ENCODE measurements around the gene TSPAN18. TPM values are rescaled to one million over a fixed set of nuclear protein-coding genes. Genes with fewer than 3 reads are reported as not detected.

TSPAN18 gene
- total and polyA plus RNA-seq, 2 experiments from 2014 or later, result 0.20 to 0.54 TPM

DNA sequence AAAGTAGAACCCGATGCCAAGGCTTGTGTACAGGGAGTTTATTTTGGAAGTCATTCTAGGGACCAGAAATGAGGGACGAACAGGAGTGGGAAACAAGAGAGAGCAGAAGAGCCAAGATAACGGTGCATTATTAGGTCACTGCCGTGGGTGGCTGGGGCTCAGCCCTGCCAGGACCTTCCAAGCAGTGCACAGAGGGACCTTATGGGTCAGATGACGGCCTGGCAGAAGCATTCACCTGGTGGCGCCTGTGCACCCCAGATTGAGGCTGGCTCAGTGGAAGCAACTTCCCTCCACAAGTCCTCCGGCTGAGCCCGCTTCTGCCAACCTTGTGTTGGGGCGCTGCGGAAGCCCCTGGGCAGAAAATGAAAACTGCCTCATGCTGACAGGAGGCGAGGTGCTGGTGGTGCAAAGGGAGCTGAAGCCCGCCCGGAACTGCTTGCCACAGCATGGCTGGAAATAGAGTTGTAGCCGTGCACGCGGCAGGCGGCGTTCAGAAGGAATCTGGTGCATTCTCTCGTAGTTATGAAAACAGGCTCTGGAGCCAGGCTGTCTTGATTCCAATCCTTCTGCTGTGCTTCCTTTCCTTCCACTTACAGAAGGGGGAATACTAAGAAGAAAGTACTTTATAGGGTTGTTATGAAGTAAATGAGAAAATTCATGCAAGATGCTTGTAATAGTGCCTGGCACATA is 246.1 kb downstream of the TSPAN18 start:
- Histone ChIP-seq H3K27me3 (replicated peaks; ENCODE audit: insufficient read depth) (peaks cover 21% of the 10 kb centered on the region), H2AFZ (peak overlapping the region; percentile 19; the same call in 1 of the 2 replicates), H3K4me1 (ENCODE audit: insufficient read depth) (no peaks in the 10 kb centered on the region), H3K79me2 (ENCODE audit: insufficient read depth) (no peaks in the 10 kb centered on the region), H3F3A (ENCODE audit: insufficient read depth) (no peaks in the 10 kb centered on the region), H3K4me2 (ENCODE audit: unreplicated experiment) (no peak overlapping the region), H3K27ac (no peak overlapping the region), H4K20me1 (ENCODE audit: insufficient read depth) (no peaks in the 10 kb centered on the region), H3K4me3 (no peak overlapping the region), H3K9me2 (ENCODE audit: insufficient read depth) (no peaks in the 10 kb centered on the region), H3K9me3 (ENCODE audit: low read depth) (no peaks in the 10 kb centered on the region), H3K9ac (no peak overlapping the region), H3K36me3 (ENCODE audit: low read depth) (no peaks in the 10 kb centered on the region)
- no peak for TF ChIP-seq EZH2 (IDR thresholded peaks at IDR 0.05; ENCODE audit: insufficient read depth, poor library complexity, severe bottlenecking)
- no peak for TF ChIP-seq EZH2phosphoT487 (IDR thresholded peaks at IDR 0.05; ENCODE audit: insufficient read depth, low read depth)
- WGBS, 2 experiments (ENCODE audit: low coverage in 1 of 2, low lambda C conversion rate in 2 of 2, missing lambda C conversion rate in 2 of 2), result 37 to 38% methylated on average over 19 of the region's 19 CpGs
- in situ Hi-C loops (cut with MboI), result no loop called here
- DNase-seq, result peak; percentile 52

DNA sequence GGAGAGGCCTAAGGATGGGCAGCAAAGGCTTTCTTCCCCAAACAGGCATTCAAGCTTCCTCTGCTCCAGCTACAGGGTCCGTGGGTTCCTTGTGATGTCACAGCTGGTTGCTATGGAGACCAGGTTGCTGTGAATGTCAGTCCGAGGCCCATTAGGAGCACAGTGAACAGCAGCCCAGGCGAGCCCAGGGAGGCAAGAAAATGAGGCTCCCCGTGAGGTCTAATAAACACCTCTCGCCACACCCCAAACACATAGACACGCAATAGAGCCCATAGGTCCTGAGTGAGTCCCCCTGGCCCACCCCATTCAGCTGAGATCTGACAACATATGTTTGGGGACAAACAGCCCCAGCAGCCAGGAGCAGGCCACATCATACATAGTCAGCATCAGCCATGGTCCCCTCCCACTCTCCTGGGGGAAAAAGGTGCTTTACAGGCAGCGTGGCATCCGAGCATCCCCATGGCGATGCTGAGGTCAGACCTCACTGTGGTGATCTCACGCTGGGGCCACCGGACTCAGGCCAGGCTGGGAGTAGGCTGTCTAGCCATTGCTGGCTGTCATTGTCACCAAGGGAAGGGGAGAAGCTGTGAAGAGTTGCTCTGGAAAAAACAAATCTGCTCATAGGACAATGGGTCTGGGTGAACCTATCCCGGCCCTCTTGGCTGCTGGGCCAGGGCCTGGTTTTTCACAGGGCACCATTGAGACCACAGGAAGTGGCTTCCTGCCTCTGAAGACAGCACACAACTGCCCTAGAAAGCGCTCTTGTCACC is 247.1 kb downstream of the TSPAN18 start:
- H3K9ac ChIP-seq, result no peak overlapping the region
- DNase-seq, result no peak
- H3K27me3 ChIP-seq (replicated peaks; ENCODE audit: insufficient read depth), result peaks cover 21% of the 10 kb centered on the region
- H2AFZ ChIP-seq, result no peak overlapping the region
- no peaks in the 10 kb centered on the region for H3F3A ChIP-seq (ENCODE audit: insufficient read depth)
- no peaks in the 10 kb centered on the region for H3K36me3 ChIP-seq (ENCODE audit: low read depth)
- H3K27ac ChIP-seq, result no peak overlapping the region
- TF ChIP-seq EZH2 (IDR thresholded peaks at IDR 0.05; ENCODE audit: insufficient read depth, poor library complexity, severe bottlenecking) (no peak), EZH2phosphoT487 (IDR thresholded peaks at IDR 0.05; ENCODE audit: insufficient read depth, low read depth) (no peak)
- in situ Hi-C loops (cut with MboI), result no loop called here
- H4K20me1 ChIP-seq (ENCODE audit: insufficient read depth), result no peaks in the 10 kb centered on the region
- H3K4me1 ChIP-seq (ENCODE audit: insufficient read depth), result no peaks in the 10 kb centered on the region
- H3K9me2 ChIP-seq (ENCODE audit: insufficient read depth), result no peaks in the 10 kb centered on the region
- no peak overlapping the region for H3K4me3 ChIP-seq
- H3K9me3 ChIP-seq (ENCODE audit: low read depth), result no peaks in the 10 kb centered on the region
- H3K4me2 ChIP-seq (ENCODE audit: unreplicated experiment), result no peak overlapping the region
- 76 to 78% methylated on average over 13 of the region's 13 CpGs for WGBS, 2 experiments (ENCODE audit: low coverage in 1 of 2, low lambda C conversion rate in 2 of 2, missing lambda C conversion rate in 2 of 2)
- no peaks in the 10 kb centered on the region for H3K79me2 ChIP-seq (ENCODE audit: insufficient read depth)

DNA sequence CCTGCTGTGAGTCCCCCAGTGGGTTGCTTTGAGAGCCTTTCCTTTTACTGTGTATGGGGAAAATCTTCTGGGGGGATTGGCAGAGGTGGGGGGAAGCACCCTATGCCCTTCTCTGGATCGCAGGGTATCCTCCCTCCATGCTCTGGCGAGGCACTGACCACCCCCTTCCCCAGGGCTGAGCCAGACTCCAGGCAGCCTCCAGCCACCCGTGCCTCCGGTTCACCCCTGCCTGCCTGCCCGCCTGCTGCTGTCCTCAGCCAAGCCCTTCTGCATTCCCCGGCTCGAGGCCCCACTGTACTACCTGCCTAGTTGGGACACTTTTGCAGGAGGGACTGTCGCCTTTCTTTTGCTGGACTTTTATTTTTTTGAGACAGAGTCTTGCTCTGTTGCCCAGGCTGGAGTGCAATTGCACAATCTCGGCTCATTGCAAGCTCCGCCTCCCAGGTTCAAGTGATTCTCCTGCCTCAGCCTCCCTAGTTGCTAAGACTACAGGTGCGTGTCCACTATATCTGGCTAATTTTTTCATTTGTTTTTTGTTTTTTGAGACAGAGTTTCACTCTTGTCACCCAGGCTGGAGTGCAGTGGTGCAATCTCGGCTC is 247.7 kb downstream of the TSPAN18 start:
- Histone ChIP-seq H3K9me2 (ENCODE audit: insufficient read depth) (no peaks in the 10 kb centered on the region), H3K36me3 (ENCODE audit: low read depth) (no peaks in the 10 kb centered on the region), H3K79me2 (ENCODE audit: insufficient read depth) (no peaks in the 10 kb centered on the region), H3K27me3 (replicated peaks; ENCODE audit: insufficient read depth) (peaks cover 21% of the 10 kb centered on the region), H4K20me1 (ENCODE audit: insufficient read depth) (no peaks in the 10 kb centered on the region), H3K9me3 (ENCODE audit: low read depth) (no peaks in the 10 kb centered on the region), H3K9ac (no peak overlapping the region), H3K4me2 (ENCODE audit: unreplicated experiment) (no peak overlapping the region), H3K4me3 (no peak overlapping the region), H3K27ac (no peak overlapping the region), H3K4me1 (ENCODE audit: insufficient read depth) (no peaks in the 10 kb centered on the region), H2AFZ (no peak overlapping the region), H3F3A (ENCODE audit: insufficient read depth) (no peaks in the 10 kb centered on the region)
- no peak for TF ChIP-seq EZH2 (IDR thresholded peaks at IDR 0.05; ENCODE audit: insufficient read depth, poor library complexity, severe bottlenecking)
- in situ Hi-C loops (cut with MboI), result no loop called here
- 75 to 78% methylated on average over 12 of the region's 12 CpGs for WGBS, 2 experiments (ENCODE audit: low coverage in 1 of 2, low lambda C conversion rate in 2 of 2, missing lambda C conversion rate in 2 of 2)
- DNase-seq, result no peak

DNA sequence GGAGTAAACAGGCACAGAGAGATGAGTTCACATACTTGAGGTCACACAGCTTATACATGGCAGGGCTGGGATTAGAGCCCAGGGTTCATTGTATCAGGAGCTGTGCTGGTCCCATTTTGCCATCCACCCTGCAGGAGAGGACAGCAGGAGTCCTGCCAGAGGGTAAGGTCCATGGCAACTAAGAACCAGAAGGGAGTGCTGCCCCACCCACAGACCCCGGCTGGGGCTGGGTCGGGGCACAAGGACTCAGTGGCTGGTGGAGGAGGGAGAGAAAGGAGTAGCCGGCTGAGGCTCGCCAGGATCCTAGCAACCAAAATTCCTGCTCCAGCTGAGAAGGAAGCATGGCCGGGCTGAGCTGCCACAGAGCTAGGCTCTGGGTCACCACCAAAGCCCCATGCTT is 249.8 kb downstream of the TSPAN18 start:
- Histone ChIP-seq H3K27ac (no peak overlapping the region), H3K79me2 (ENCODE audit: insufficient read depth) (no peaks in the 10 kb centered on the region), H3K9me3 (ENCODE audit: low read depth) (no peaks in the 10 kb centered on the region), H3K9me2 (ENCODE audit: insufficient read depth) (no peaks in the 10 kb centered on the region), H3F3A (ENCODE audit: insufficient read depth) (no peaks in the 10 kb centered on the region), H4K20me1 (ENCODE audit: insufficient read depth) (no peaks in the 10 kb centered on the region), H3K9ac (no peak overlapping the region), H3K36me3 (ENCODE audit: low read depth) (no peaks in the 10 kb centered on the region), H3K4me3 (no peak overlapping the region), H3K27me3 (replicated peaks; ENCODE audit: insufficient read depth) (peaks cover 8% of the 10 kb centered on the region), H3K4me1 (ENCODE audit: insufficient read depth) (no peaks in the 10 kb centered on the region), H2AFZ (no peak overlapping the region), H3K4me2 (ENCODE audit: unreplicated experiment) (no peak overlapping the region)
- in situ Hi-C loops (cut with MboI), result loop anchor here (5.0 kb wide), 1 partner anchor 49 kb away; no protein-coding TSS in a partner anchor
- 51 to 57% methylated on average over 3 to 5 of the region's 5 CpGs for WGBS, 2 experiments (ENCODE audit: low coverage in 1 of 2, low lambda C conversion rate in 2 of 2, missing lambda C conversion rate in 2 of 2)
- TF ChIP-seq EZH2phosphoT487 (IDR thresholded peaks at IDR 0.05; ENCODE audit: insufficient read depth, low read depth) (no peak), EZH2 (IDR thresholded peaks at IDR 0.05; ENCODE audit: insufficient read depth, poor library complexity, severe bottlenecking) (no peak)
- DNase-seq, result no peak

All from GM23248 (cell line).